ENCODE results near the gene LEMD1.

GRCh38 chr1:205374210-205375078 lies 47.4 kb downstream of the LEMD1 start:
- peak in 1 of 3 donors; percentile 5 for TF ChIP-seq POLR2AphosphoS5 (IDR thresholded peaks at IDR 0.05)
- TF ChIP-seq CTCF (IDR thresholded peaks at IDR 0.05) = no peak
- TF ChIP-seq POLR2A (IDR thresholded peaks at IDR 0.05) = no peak

All from stomach (tissue), 4 donors.